RWPE1 (cell line): ENCODE data around the gene PDE3A.

Experiments
- CTCF ChIA-PET: fragments of 350-600 bp; sonication (Branson Sonifier 250); formaldehyde crosslinking; extraction: SDS; loops from one replicate; lab custom pipeline; 2021; lab: Yijun Ruan, JAX
- POLR2A ChIA-PET: fragments of 400-600 bp; formaldehyde crosslinking; extraction: SDS; loops from one replicate; lab custom pipeline; 2020; ENCODE audit warnings: antibody characterized with exemption; ENCODE audit not compliant: low non-redundant PET; lab: Yijun Ruan, JAX
- DNase-seq: peaks from one replicate; pipeline ENCODE4 v3.0.0; 2012; ENCODE audit warnings: low spot score
- H3K27ac ChIP-seq: fragments of 450-650 bp; 2 replicates; pipeline ENCODE4 v1.5.1; 2017
- TF ChIP-seq, protein P1 (sequence below): fragments of 450-650 bp; conservative IDR thresholded peaks from 2 replicates; pipeline ENCODE4 v1.5.1; 2017; ENCODE audit warnings: low read depth, mild to moderate bottlenecking

Gene PDE3A

GRCh38 chr12:20482491-20483054, 114.2 kb downstream of the PDE3A start:
- TF ChIP-seq, protein P1, sequence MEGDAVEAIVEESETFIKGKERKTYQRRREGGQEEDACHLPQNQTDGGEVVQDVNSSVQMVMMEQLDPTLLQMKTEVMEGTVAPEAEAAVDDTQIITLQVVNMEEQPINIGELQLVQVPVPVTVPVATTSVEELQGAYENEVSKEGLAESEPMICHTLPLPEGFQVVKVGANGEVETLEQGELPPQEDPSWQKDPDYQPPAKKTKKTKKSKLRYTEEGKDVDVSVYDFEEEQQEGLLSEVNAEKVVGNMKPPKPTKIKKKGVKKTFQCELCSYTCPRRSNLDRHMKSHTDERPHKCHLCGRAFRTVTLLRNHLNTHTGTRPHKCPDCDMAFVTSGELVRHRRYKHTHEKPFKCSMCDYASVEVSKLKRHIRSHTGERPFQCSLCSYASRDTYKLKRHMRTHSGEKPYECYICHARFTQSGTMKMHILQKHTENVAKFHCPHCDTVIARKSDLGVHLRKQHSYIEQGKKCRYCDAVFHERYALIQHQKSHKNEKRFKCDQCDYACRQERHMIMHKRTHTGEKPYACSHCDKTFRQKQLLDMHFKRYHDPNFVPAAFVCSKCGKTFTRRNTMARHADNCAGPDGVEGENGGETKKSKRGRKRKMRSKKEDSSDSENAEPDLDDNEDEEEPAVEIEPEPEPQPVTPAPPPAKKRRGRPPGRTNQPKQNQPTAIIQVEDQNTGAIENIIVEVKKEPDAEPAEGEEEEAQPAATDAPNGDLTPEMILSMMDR: no peak
- H3K27ac ChIP-seq: no peak overlapping the region
- ChIA-PET CTCF (interaction anchor here (0.6 kb wide), 2 partner anchors 11 to 67 kb away, joined by 3 to 4 read pairs; no protein-coding TSS in a partner anchor), POLR2A (no interaction called here)
- DNase-seq: no peak

DNA sequence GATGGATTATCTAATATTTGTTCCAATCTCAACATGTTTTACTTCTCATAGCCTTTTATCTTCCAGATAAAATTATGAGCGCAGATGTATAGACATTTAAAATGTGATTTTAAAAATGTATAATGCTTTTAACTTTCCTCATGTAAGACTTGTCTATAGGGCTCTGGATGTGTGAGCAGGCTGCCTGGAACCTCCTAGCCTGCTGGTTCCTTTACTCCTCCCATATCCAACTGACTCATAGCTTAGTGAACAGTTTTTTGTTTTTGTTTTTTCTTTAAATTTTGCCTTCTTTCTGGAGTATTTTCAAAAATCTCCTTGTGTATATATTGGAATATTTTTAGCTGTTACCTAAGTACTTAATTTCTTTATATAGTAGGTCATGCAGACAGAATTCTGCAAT, 115.4 kb downstream of the PDE3A start:
- DNase-seq: no peak
- no peak overlapping the region for H3K27ac ChIP-seq
- ChIA-PET POLR2A (no interaction called here), CTCF (no interaction called here)
- TF ChIP-seq, protein P1: no peak

- ChIA-PET POLR2A (no interaction called here), CTCF (no interaction called here)
- TF ChIP-seq, protein P1: no peak
- no peak overlapping the region for H3K27ac ChIP-seq
- no peak for DNase-seq
Observed at GRCh38 chr12:20486233-20486632, 117.9 kb downstream of the PDE3A start.

- no peak for DNase-seq
- TF ChIP-seq, protein P1: no peak
- ChIA-PET POLR2A (no interaction called here), CTCF (no interaction called here)
- H3K27ac ChIP-seq: no peak overlapping the region
Observed at GRCh38 chr12:20487519-20487918, 119.2 kb downstream of the PDE3A start.

DNA sequence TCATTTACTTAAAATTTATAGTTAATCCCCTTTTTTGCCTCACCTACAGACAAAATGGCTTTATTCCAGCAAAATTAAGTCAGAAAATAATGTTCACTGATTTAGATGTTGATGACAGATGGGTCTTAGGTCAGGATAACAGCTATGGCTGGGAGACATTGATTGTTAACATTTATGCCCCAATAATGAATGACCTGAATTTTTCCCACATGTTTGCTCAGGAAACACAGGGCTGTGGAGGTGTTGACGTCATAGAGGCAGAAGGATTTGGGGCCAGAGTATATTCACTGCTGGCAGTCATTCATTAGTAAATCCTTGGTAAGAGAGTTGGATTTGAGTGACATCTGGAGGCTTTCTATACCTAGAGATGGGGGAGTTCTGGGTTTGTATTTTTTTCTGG, 121.3 kb downstream of the PDE3A start:
- ChIA-PET POLR2A (no interaction called here), CTCF (no interaction called here)
- TF ChIP-seq, protein P1: no peak

DNA sequence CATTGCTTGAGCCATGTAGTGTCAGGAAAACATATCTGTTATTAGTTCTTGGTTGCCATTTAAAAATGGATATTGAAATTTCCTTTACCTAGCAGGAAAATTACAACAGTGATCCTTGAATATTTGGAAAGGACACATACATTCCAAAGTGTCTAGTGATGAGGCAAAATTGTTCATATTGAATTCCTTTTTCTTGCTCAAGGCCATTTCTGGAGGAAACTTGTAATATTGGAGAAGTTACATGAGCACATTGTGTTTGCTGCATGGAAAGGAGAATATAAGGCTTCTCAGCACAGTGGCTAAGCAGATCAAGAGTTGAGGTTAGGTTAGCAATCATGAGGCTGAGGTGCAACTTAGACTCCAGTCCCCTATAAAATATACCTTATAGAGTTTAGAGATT, 121.9 kb downstream of the PDE3A start:
- CTCF ChIA-PET: no interaction called here
- no peak overlapping the region for H3K27ac ChIP-seq
- no peak for DNase-seq
- TF ChIP-seq, protein P1: no peak
- POLR2A ChIA-PET: no interaction called here

More for the DNA sequence above, 121.3 kb downstream of the PDE3A start:
- DNase-seq: no peak
- no peak overlapping the region for H3K27ac ChIP-seq
